ENCODE data around the gene IL17RA.

IL17RA gene

DNA sequence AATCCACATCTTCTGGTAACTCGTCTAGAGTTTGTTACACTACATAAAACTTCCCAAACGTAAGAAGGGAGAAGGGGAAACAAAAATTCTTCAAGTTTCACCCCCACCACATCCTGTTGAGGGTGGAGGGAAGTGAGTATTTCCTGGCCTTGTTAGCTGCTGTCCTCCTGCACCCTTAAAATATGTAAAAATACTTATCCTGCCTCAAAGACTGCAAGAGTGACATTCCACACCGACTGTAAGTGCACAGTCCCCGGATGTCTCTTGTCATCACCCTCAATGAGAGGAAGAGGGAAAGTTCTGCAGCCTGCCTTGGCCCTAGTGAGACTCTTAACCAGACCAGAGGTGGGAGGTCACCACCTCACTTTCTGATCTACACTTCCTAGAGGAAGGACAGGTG is 33.1 kb downstream of the IL17RA start:
- Histone ChIP-seq H3K4ac (ENCODE audit: low read depth, low read length) (no peak overlapping the region), H3K18ac (ENCODE audit: low read length) (no peak overlapping the region), H3K56ac (ENCODE audit: low read length) (peak overlapping the region; percentile 6), H3K79me2 (ENCODE audit: control insufficient read depth, insufficient read depth, low read length) (no peaks in the 10 kb centered on the region), H4K8ac (ENCODE audit: low read depth, low read length) (no peak overlapping the region), H3K79me1 (ENCODE audit: low read length) (no peaks in the 10 kb centered on the region), H3K23ac (ENCODE audit: low read length) (no peak overlapping the region), H3K9ac (ENCODE audit: low read length) (no peak overlapping the region), H2AK5ac (ENCODE audit: low read length) (no peak overlapping the region), H3K27me3 (ENCODE audit: insufficient read depth, low read length, poor library complexity) (no peaks in the 10 kb centered on the region), H3K4me2 (ENCODE audit: low read length) (no peak overlapping the region), H2BK15ac (replicated peaks; ENCODE audit: low read depth) (no peak overlapping the region), H3K4me1 (ENCODE audit: control insufficient read depth, low read depth, low read length) (peaks cover 15% of the 10 kb centered on the region), H2BK120ac (ENCODE audit: low read depth, low read length) (no peak overlapping the region), H3K27ac (ENCODE audit: low read depth, low read length) (no peak overlapping the region), H2BK5ac (ENCODE audit: low read length) (no peak overlapping the region), H3K36me3 (ENCODE audit: control insufficient read depth, insufficient read depth, low read length) (no peaks in the 10 kb centered on the region), H3K4me3 (ENCODE audit: low read length) (no peak overlapping the region), H4K5ac (ENCODE audit: low read length) (no peak overlapping the region)
- no CpG with 5 or more reads among the region's 4 CpGs for WGBS (ENCODE audit: extremely low coverage, insufficient coverage, low lambda C conversion rate)
- DNase-seq = peak; percentile 16

DNA sequence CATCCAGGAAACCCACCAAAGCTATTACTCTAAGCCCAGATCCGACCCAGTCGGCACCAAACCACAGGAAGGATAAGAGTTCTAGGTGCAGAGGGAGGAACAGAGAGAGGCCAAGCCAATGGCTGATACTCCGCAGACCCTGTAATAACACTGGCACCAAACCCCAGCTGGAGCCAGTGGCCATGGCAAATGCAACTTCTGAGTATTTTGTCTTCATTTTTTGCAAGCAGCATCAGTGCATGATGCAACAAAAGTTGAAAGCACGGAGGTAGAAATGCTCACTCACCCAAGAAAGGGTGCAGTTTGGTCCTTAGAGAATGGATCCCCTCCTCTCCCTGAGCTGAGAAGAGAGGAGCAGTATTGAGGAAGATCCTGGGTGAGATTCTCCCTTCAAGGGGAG is 33.5 kb downstream of the IL17RA start:
- WGBS (ENCODE audit: extremely low coverage, insufficient coverage, low lambda C conversion rate) = no CpG with 5 or more reads among the region's 4 CpGs
- Histone ChIP-seq H3K4ac (ENCODE audit: low read depth, low read length) (no peak overlapping the region), H2BK5ac (ENCODE audit: low read length) (no peak overlapping the region), H3K27ac (ENCODE audit: low read depth, low read length) (no peak overlapping the region), H4K8ac (ENCODE audit: low read depth, low read length) (no peak overlapping the region), H3K27me3 (ENCODE audit: insufficient read depth, low read length, poor library complexity) (no peaks in the 10 kb centered on the region), H3K23ac (ENCODE audit: low read length) (no peak overlapping the region), H3K36me3 (ENCODE audit: control insufficient read depth, insufficient read depth, low read length) (no peaks in the 10 kb centered on the region), H3K79me2 (ENCODE audit: control insufficient read depth, insufficient read depth, low read length) (no peaks in the 10 kb centered on the region), H2BK15ac (replicated peaks; ENCODE audit: low read depth) (no peak overlapping the region), H3K4me3 (ENCODE audit: low read length) (no peak overlapping the region), H3K18ac (ENCODE audit: low read length) (no peak overlapping the region), H3K4me2 (ENCODE audit: low read length) (no peak overlapping the region), H3K4me1 (ENCODE audit: control insufficient read depth, low read depth, low read length) (peaks cover 15% of the 10 kb centered on the region), H4K5ac (ENCODE audit: low read length) (no peak overlapping the region), H3K9ac (ENCODE audit: low read length) (no peak overlapping the region), H2AK5ac (ENCODE audit: low read length) (no peak overlapping the region), H3K79me1 (ENCODE audit: low read length) (no peaks in the 10 kb centered on the region), H3K56ac (ENCODE audit: low read length) (peak overlapping the region; percentile 6), H2BK120ac (ENCODE audit: low read depth, low read length) (no peak overlapping the region)
- DNase-seq = no peak

DNA sequence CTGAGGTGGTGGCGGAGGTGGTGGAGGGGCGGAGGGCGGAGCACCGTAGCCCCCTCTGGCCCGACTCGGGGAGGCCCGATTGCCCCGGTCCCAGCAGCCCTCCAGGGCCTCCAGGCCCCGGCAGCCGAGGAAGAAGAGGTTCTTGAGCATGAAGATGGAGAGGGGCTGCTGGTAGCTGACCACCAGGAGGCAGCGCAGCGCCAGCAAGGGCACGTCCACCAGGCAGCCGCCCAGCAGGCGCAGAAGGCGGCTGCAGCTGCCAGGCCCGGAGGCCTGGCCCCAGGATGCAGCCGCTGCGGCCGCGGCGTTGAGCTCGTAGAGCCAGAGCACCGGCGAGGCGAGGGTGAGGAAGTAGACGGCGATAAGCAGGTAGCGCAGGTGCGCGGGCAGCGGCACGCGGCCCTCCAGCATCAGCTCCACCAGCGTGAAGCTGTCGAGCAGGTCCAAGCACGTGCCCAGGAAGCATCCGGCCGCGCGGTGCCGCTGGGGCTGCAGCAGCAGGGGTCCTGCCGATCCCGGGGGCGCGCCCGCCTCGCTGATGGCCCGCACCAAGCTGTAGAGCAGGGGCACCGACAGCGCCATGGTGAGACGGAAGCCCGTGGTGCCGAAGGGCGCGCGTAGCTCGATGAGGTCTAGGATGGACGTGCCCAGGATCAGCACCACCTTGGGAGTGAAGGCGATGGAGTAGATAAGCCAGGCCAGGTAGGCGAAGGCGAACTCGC is 34.8 kb downstream of the IL17RA start:
- H2BK120ac ChIP-seq (ENCODE audit: low read depth, low read length) = no peak overlapping the region
- no peaks in the 10 kb centered on the region for H3K36me3 ChIP-seq (ENCODE audit: control insufficient read depth, insufficient read depth, low read length)
- H2BK5ac ChIP-seq (ENCODE audit: low read length) = no peak overlapping the region
- no peak overlapping the region for H3K4me2 ChIP-seq (ENCODE audit: low read length)
- no peak overlapping the region for H3K56ac ChIP-seq (ENCODE audit: low read length)
- H4K8ac ChIP-seq (ENCODE audit: low read depth, low read length) = no peak overlapping the region
- H2AK5ac ChIP-seq (ENCODE audit: low read length) = no peak overlapping the region
- no peak overlapping the region for H3K4ac ChIP-seq (ENCODE audit: low read depth, low read length)
- H3K79me2 ChIP-seq (ENCODE audit: control insufficient read depth, insufficient read depth, low read length) = no peaks in the 10 kb centered on the region
- H3K4me3 ChIP-seq (ENCODE audit: low read length) = no peak overlapping the region
- H3K4me1 ChIP-seq (ENCODE audit: control insufficient read depth, low read depth, low read length) = peaks cover 15% of the 10 kb centered on the region
- H3K23ac ChIP-seq (ENCODE audit: low read length) = no peak overlapping the region
- peak; percentile 80 for DNase-seq
- H4K5ac ChIP-seq (ENCODE audit: low read length) = no peak overlapping the region
- no peak overlapping the region for H2BK15ac ChIP-seq (replicated peaks; ENCODE audit: low read depth)
- no peaks in the 10 kb centered on the region for H3K27me3 ChIP-seq (ENCODE audit: insufficient read depth, low read length, poor library complexity)
- no CpG with 5 or more reads among the region's 63 CpGs for WGBS (ENCODE audit: extremely low coverage, insufficient coverage, low lambda C conversion rate)
- H3K9ac ChIP-seq (ENCODE audit: low read length) = no peak overlapping the region
- no peaks in the 10 kb centered on the region for H3K79me1 ChIP-seq (ENCODE audit: low read length)
- no peak overlapping the region for H3K18ac ChIP-seq (ENCODE audit: low read length)
- no peak overlapping the region for H3K27ac ChIP-seq (ENCODE audit: low read depth, low read length)

DNA sequence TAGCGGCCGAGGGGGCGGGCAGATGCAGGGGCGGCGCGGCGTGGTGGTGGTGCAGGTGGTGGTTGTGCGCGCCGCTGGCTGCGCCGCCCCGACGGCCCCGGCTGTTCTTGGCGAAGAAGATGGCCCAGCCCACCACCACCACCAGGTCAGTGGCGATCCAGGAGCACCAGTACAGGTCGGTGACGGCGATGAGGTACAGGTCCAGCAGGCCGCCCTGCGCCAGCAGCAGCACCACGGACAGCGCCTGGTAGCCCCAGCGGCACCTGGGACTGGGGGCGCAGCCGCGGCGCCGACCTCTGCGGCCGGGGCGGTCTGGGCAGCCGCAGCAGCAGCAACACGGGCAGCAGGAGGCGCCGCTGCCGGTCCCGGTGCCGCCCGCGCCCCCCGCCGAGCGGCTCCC is 35.5 kb downstream of the IL17RA start:
- Histone ChIP-seq H3K4me3 (ENCODE audit: low read length) (no peak overlapping the region), H3K79me1 (ENCODE audit: low read length) (no peaks in the 10 kb centered on the region), H3K9ac (ENCODE audit: low read length) (no peak overlapping the region), H3K27me3 (ENCODE audit: insufficient read depth, low read length, poor library complexity) (no peaks in the 10 kb centered on the region), H3K27ac (ENCODE audit: low read depth, low read length) (no peak overlapping the region), H3K36me3 (ENCODE audit: control insufficient read depth, insufficient read depth, low read length) (no peaks in the 10 kb centered on the region), H3K4me1 (ENCODE audit: control insufficient read depth, low read depth, low read length) (peaks cover 15% of the 10 kb centered on the region), H3K18ac (ENCODE audit: low read length) (no peak overlapping the region), H2BK5ac (ENCODE audit: low read length) (no peak overlapping the region), H3K4ac (ENCODE audit: low read depth, low read length) (no peak overlapping the region), H4K8ac (ENCODE audit: low read depth, low read length) (no peak overlapping the region), H2BK15ac (replicated peaks; ENCODE audit: low read depth) (no peak overlapping the region), H3K23ac (ENCODE audit: low read length) (no peak overlapping the region), H3K79me2 (ENCODE audit: control insufficient read depth, insufficient read depth, low read length) (no peaks in the 10 kb centered on the region), H3K4me2 (ENCODE audit: low read length) (peak overlapping the region; percentile 61), H2BK120ac (ENCODE audit: low read depth, low read length) (no peak overlapping the region), H2AK5ac (ENCODE audit: low read length) (no peak overlapping the region), H3K56ac (ENCODE audit: low read length) (no peak overlapping the region), H4K5ac (ENCODE audit: low read length) (no peak overlapping the region)
- peak; percentile 90 for DNase-seq
- no CpG with 5 or more reads among the region's 45 CpGs for WGBS (ENCODE audit: extremely low coverage, insufficient coverage, low lambda C conversion rate)

DNA sequence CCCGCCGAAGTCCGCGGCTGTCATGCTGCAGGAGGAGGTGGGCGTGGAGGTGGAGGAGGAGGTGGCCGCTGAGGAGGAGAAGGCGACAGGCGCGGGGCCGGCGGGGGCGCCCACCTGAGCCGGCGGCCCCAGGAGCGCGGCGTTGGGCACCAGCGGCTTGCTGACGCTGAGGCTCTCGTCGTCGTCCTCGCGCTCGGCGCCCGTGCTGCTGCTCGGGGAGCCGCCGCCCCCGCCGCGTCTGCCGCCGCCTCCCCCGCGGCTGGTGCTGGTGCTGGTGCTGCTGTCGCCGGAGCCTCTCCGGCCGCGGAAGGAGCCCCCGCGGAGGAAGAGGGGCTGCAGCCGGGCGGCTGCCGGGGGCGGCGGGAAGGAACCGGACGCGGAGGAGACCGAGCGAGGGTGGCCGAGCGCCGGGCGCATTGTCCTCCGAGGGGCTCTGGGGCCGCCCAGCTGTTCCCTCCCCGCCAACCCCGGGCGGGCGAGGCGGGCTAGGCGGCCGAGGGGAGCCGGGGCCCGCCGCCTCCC is 36.0 kb downstream of the IL17RA start:
- Histone ChIP-seq H3K56ac (ENCODE audit: low read length) (peak overlapping the region; percentile 52), H3K27ac (ENCODE audit: low read depth, low read length) (no peak overlapping the region), H3K4me1 (ENCODE audit: control insufficient read depth, low read depth, low read length) (peaks cover 15% of the 10 kb centered on the region), H2BK5ac (ENCODE audit: low read length) (no peak overlapping the region), H3K79me1 (ENCODE audit: low read length) (no peaks in the 10 kb centered on the region), H2AK5ac (ENCODE audit: low read length) (no peak overlapping the region), H3K79me2 (ENCODE audit: control insufficient read depth, insufficient read depth, low read length) (no peaks in the 10 kb centered on the region), H4K8ac (ENCODE audit: low read depth, low read length) (no peak overlapping the region), H3K9ac (ENCODE audit: low read length) (peak overlapping the region; percentile 29), H4K5ac (ENCODE audit: low read length) (no peak overlapping the region), H2BK120ac (ENCODE audit: low read depth, low read length) (no peak overlapping the region), H3K4me2 (ENCODE audit: low read length) (peak overlapping the region; percentile 61), H2BK15ac (replicated peaks; ENCODE audit: low read depth) (no peak overlapping the region), H3K23ac (ENCODE audit: low read length) (no peak overlapping the region), H3K4ac (ENCODE audit: low read depth, low read length) (no peak overlapping the region), H3K36me3 (ENCODE audit: control insufficient read depth, insufficient read depth, low read length) (no peaks in the 10 kb centered on the region), H3K18ac (ENCODE audit: low read length) (no peak overlapping the region), H3K27me3 (ENCODE audit: insufficient read depth, low read length, poor library complexity) (no peaks in the 10 kb centered on the region), H3K4me3 (ENCODE audit: low read length) (no peak overlapping the region)
- WGBS (ENCODE audit: extremely low coverage, insufficient coverage, low lambda C conversion rate) = no CpG with 5 or more reads among the region's 70 CpGs
- no peak for DNase-seq

All from mesendoderm (in vitro differentiated cells).